Neural progenitor cell (in vitro differentiated cells): Measurements from ENCODE around the gene CRIP1.

Experiments
- CTCF ChIP-seq: fragments of 200-600 bp; sonication (generic); IDR thresholded peaks from 2 replicates; pipeline ENCODE4 v1.5.1; 2017; ENCODE audit warnings: antibody characterized with exemption, mild to moderate bottlenecking
- EZH2 ChIP-seq: fragments of 200-600 bp; sonication (generic); IDR thresholded peaks from 2 replicates; pipeline ENCODE4 v1.6.1; 2017; ENCODE audit warnings: antibody characterized with exemption, mild to moderate bottlenecking, moderate library complexity

- TF ChIP-seq CTCF (no peak), EZH2 (no peak)
Observed at GRCh38 chr14:105481886-105482457, 4.7 kb upstream of the CRIP1 start.
